ENCODE results near the gene TGFBI.

Gene TGFBI

GRCh38 chr5:136089791-136090190 lies 61.0 kb downstream of the TGFBI start:
- H3K4me2 ChIP-seq (ENCODE audit: insufficient read depth, low read length), result no peak overlapping the region
- H3K36me3 ChIP-seq (ENCODE audit: insufficient read depth, low read length), result no peaks in the 10 kb centered on the region
- TF ChIP-seq EZH2 (IDR thresholded peaks at IDR 0.05; ENCODE audit: borderline replicate concordance, low read depth, low read length, severe bottlenecking) (no peak), CTCF (IDR thresholded peaks at IDR 0.05; ENCODE audit: borderline replicate concordance, extremely low read depth, low read length, poor library complexity, severe bottlenecking) (no peak)
- no peak overlapping the region for H3K4me3 ChIP-seq (ENCODE audit: low read depth in 1 of 2, low read length in 2 of 2)
- H3K27me3 ChIP-seq (ENCODE audit: insufficient read depth, low read length, poor library complexity), result peaks cover 10% of the 10 kb centered on the region
- ATAC-seq (ENCODE audit: insufficient read depth, low read depth) (no peak), DNase-seq (no peak)
- no peaks in the 10 kb centered on the region for H4K20me1 ChIP-seq (ENCODE audit: insufficient read depth, low read length)
- H3K9ac ChIP-seq (ENCODE audit: low read depth, low read length), result no peak overlapping the region
- no peak overlapping the region for H3K27ac ChIP-seq (ENCODE audit: low read length)
- no peaks in the 10 kb centered on the region for H3K79me2 ChIP-seq (ENCODE audit: insufficient read depth, low read length)
- no peaks in the 10 kb centered on the region for H3K4me1 ChIP-seq (ENCODE audit: insufficient read depth, low read length)
- H3K9me3 ChIP-seq (ENCODE audit: insufficient read depth, low read length, severe bottlenecking), result no peaks in the 10 kb centered on the region
- H2AFZ ChIP-seq (ENCODE audit: low read depth, low read length), result no peak overlapping the region

GRCh38 chr5:136090319-136090718 lies 61.5 kb downstream of the TGFBI start:
- H3K27me3 ChIP-seq (ENCODE audit: insufficient read depth, low read length, poor library complexity), result peaks cover 16% of the 10 kb centered on the region
- no peak overlapping the region for H3K27ac ChIP-seq (ENCODE audit: low read length)
- no peak for DNase-seq
- H3K9me3 ChIP-seq (ENCODE audit: insufficient read depth, low read length, severe bottlenecking), result no peaks in the 10 kb centered on the region
- H3K9ac ChIP-seq (ENCODE audit: low read depth, low read length), result no peak overlapping the region
- H3K4me1 ChIP-seq (ENCODE audit: insufficient read depth, low read length), result no peaks in the 10 kb centered on the region
- H2AFZ ChIP-seq (ENCODE audit: low read depth, low read length), result no peak overlapping the region
- no peaks in the 10 kb centered on the region for H4K20me1 ChIP-seq (ENCODE audit: insufficient read depth, low read length)
- ATAC-seq (ENCODE audit: insufficient read depth, low read depth), result no peak
- no peak for TF ChIP-seq EZH2 (IDR thresholded peaks at IDR 0.05; ENCODE audit: borderline replicate concordance, low read depth, low read length, severe bottlenecking)
- no peak for TF ChIP-seq CTCF (IDR thresholded peaks at IDR 0.05; ENCODE audit: borderline replicate concordance, extremely low read depth, low read length, poor library complexity, severe bottlenecking)
- H3K36me3 ChIP-seq (ENCODE audit: insufficient read depth, low read length), result no peaks in the 10 kb centered on the region
- no peak overlapping the region for H3K4me2 ChIP-seq (ENCODE audit: insufficient read depth, low read length)
- H3K4me3 ChIP-seq (ENCODE audit: low read depth in 1 of 2, low read length in 2 of 2), result no peak overlapping the region
- no peaks in the 10 kb centered on the region for H3K79me2 ChIP-seq (ENCODE audit: insufficient read depth, low read length)

- Histone ChIP-seq H3K79me2 (ENCODE audit: insufficient read depth, low read length) (no peaks in the 10 kb centered on the region), H2AFZ (ENCODE audit: low read depth, low read length) (no peak overlapping the region), H3K36me3 (ENCODE audit: insufficient read depth, low read length) (no peaks in the 10 kb centered on the region), H3K4me2 (ENCODE audit: insufficient read depth, low read length) (no peak overlapping the region), H3K9me3 (ENCODE audit: insufficient read depth, low read length, severe bottlenecking) (no peaks in the 10 kb centered on the region), H3K27ac (ENCODE audit: low read length) (no peak overlapping the region), H4K20me1 (ENCODE audit: insufficient read depth, low read length) (no peaks in the 10 kb centered on the region), H3K27me3 (ENCODE audit: insufficient read depth, low read length, poor library complexity) (peaks cover 23% of the 10 kb centered on the region), H3K9ac (ENCODE audit: low read depth, low read length) (no peak overlapping the region), H3K4me3 (ENCODE audit: low read depth in 1 of 2, low read length in 2 of 2) (no peak overlapping the region), H3K4me1 (ENCODE audit: insufficient read depth, low read length) (no peaks in the 10 kb centered on the region)
- ATAC-seq (ENCODE audit: insufficient read depth, low read depth) (no peak), DNase-seq (no peak)
- TF ChIP-seq CTCF (IDR thresholded peaks at IDR 0.05; ENCODE audit: borderline replicate concordance, extremely low read depth, low read length, poor library complexity, severe bottlenecking) (no peak), EZH2 (IDR thresholded peaks at IDR 0.05; ENCODE audit: borderline replicate concordance, low read depth, low read length, severe bottlenecking) (no peak)
These were observed 65.6 kb downstream of the TGFBI start for GRCh38 chr5:136094189-136094912.

Data from DND-41 (cell line).